ENCODE data around the gene KRT74.

Gene KRT74

DNA sequence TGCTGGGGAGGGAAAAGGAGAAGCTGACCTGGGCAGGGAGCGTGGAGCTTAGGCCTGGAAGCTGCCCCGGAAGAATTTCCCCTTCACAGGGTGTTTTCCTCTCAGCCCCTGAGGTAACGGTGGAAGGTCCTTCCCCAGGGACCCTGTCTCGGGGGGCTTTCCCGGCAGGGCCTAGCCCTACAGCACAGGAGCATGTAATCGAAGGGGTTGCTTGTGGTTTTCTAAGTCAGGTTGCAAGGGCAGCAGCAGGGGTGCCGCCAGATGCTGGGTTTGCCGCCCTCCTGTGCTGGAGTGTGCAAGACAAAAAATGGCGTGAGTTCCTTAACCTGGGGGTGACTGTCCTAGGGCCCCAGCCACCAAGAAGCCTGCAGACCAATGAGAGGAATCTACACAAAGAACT lies 1.6 kb upstream of the KRT74 start:
- DNase-seq (ENCODE audit: low read depth in 3 of 3), result no peak

GRCh38 chr12:52573306-52573705 lies 337 bp downstream of the KRT74 start:
- DNase-seq (ENCODE audit: low read depth in 3 of 3), result no peak

DNA sequence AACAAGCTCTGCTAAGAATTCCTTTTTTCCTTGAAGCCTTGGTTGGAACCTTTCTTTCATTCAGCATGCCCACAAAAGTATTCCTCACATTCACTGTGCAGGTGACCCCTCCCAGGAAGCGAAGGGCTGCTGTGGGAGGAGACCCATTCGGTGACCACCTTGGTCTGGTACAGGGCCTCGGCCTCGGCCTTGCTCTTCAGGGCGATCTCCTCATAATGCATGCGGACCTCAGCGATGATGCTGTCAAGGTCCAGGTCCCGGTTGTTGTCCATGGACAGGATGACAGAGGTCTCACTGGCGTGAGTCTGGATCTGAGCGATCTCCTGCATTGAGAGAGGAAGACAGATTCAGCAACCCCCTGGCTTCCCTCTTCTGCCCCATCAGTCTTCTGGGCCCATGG lies 3.1 kb downstream of the KRT74 start:
- DNase-seq (ENCODE audit: low read depth in 3 of 3), result no peak

DNA sequence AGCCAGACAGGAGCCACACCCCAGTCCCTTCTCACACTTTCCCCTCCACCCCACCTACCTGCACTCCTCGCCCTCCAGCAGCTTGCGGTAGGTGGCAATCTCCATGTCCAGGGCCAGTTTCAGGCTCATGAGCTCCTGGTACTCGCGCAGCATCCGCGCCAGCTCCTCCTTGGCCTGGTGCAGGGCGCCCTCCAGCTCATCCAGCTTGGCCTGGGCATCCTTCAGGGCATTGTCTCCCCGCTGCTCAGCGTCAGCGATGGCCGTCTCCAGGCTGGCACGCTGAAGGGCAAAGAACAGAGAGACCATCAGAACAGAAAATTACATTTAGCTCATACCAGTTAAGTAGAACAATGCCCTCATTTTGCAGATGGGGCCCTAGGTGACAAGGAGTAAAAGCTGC lies 5.5 kb downstream of the KRT74 start:
- DNase-seq (ENCODE audit: low read depth in 3 of 3), result no peak

DNA sequence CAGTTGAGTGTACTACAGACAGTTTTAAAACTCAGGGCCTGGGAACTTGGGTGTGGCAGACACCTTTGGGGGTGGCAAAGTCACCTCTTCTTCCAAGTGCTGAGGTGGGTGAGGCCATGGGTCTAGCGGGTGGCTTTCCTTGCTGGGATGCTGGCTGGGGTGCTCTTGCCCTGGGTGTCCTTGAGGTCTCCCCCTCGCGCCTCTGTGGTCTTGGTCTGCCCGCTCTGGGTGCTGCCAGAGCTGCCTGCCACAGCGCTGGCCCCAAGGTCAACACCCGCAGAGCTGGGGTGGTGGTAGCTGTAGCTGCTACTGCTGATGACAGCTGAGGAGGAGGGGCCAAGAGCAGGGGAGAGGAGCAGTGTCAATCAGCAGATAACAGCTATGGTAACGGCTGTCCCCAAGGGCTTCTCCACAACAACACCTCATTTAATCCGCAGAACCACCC lies 6.8 kb downstream of the KRT74 start:
- no peak for DNase-seq (ENCODE audit: low read depth in 3 of 3)

- DNase-seq (ENCODE audit: low read depth in 3 of 3), result no peak
These were observed 9.1 kb downstream of the KRT74 start for GRCh38 chr12:52564582-52564981.

GRCh38 chr12:52561880-52562449 lies 11.7 kb downstream of the KRT74 start:
- DNase-seq (ENCODE audit: low read depth in 3 of 3), result no peak

GRCh38 chr12:52559979-52560378 lies 13.7 kb downstream of the KRT74 start:
- DNase-seq (ENCODE audit: low read depth in 3 of 3), result no peak

DNA sequence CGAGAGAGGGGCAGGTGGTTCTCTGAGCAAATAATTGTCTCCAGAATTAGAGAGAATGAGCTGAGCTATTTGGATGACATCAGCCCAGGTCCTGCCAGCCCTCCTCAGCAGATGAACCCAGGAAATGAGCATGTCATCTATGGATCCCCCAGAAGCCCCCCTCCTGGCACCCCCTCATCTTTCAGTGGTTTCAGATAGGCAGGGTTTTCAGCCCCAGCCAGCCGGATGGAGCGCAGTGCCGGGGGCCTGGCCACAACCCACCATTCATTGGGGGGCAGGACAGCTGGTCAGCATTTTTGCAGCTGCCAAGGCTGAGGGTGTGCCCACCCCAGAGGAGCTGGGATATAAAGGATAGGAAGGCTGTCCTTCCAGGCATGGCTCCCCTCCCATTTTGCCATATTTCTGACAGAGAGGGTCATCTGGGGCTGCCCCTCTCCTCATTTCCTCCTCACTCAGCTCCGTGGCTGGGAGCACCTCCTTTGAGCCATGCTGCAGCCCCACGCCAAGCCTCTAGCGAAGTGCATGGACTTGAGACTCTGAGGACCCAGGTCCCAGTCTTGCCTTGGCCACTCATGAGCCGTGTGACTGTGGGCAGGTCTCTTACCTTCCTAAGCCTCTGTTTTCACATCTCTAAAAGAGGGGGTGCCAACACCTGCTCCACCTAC lies 14.7 kb downstream of the KRT74 start:
- DNase-seq (ENCODE audit: low read depth in 3 of 3), result no peak

DNA sequence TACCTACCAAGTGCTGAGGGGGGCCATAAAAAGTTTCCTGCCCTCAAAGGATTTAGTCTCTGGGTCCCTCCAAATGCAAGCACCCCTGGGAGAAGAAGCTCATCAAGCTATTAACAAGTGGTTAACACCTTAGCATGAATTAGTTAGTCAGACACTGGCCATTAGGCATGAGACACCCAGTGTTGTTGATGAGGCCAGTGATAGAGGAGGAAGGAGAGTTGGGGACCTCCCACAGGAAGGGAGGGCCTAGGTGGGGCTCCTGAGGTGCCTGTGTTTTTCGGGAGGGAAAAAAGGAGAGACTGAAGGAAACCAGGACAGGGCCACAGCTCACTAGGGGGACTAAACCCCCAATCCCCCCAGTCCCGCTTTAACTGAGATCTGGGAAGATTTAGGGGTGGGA lies 16.2 kb downstream of the KRT74 start:
- DNase-seq (ENCODE audit: low read depth in 3 of 3), result no peak

DNA sequence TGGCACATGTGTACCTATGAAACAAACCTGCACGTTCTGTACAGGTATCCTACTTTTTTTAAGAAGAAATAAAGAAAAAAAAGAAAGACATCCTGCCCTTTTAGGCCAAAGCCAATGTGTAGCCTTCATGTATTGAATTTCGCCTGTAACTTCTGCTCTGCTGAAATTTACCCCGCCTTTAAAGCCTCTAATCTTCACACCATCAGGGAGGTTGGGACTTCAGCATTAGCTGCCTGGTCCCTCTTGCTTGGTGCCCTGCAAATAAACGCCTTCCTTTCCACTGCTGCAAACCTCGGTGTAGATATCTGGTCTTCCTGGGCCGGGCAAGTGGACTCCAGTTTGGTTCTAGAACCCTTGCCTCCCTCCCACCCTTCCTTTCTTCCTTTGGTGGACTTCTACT lies 18.1 kb downstream of the KRT74 start:
- DNase-seq (ENCODE audit: low read depth in 3 of 3), result no peak

GRCh38 chr12:52552681-52553195 lies 20.9 kb downstream of the KRT74 start, which contains the start of gene KRT71:
TSS of gene KRT71 (minus strand) at chr12:52553145. CDS start at chr12:52553077, 68 bp downstream.
- no peak for DNase-seq (ENCODE audit: low read depth in 3 of 3)

DNA sequence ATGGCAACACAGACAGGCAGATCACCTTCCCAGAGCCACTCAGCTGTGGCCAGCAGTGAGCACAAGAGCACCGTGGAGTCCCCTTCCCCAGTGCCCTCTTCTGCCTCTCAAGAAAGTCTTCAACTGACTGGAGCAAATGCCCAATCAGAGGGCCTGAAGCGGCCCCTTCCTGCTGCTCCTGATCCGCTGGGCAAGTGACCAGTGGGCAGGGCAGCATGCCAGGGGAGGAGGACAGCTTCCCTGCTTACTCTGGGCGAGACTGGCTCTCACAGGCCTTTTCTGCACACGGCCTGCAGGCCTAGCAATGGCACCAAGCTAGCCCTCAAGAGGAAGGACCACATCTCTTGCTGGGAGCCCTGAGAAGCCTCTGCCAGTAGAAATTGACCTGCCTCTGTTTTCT lies 21.6 kb downstream of the KRT74 start:
- DNase-seq (ENCODE audit: low read depth in 3 of 3), result no peak

GRCh38 chr12:52551216-52551865 lies 22.3 kb downstream of the KRT74 start:
- DNase-seq (ENCODE audit: low read depth in 3 of 3), result no peak

DNA sequence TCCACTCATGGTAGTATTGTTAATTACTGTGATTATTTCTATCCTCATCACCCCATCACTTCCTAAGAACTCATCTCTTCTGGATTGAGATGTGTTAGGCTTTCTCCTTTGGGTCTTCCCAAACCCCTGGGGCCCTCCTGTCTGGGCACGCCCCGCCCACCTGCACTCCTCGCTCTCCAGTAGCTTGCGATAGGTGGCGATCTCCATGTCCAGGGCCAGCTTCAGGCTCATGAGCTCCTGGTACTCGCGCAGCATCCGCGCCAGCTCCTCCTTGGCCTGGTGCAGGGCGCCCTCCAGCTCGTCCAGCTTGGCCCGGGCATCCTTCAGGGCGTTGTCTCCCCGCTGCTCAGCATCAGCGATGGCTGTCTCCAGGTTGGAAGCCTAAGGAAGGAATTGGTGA lies 27.5 kb downstream of the KRT74 start:
- no peak for DNase-seq (ENCODE audit: low read depth in 3 of 3)

GRCh38 chr12:52543985-52544883 lies 29.4 kb downstream of the KRT74 start:
- DNase-seq (ENCODE audit: low read depth in 3 of 3), result no peak

DNA sequence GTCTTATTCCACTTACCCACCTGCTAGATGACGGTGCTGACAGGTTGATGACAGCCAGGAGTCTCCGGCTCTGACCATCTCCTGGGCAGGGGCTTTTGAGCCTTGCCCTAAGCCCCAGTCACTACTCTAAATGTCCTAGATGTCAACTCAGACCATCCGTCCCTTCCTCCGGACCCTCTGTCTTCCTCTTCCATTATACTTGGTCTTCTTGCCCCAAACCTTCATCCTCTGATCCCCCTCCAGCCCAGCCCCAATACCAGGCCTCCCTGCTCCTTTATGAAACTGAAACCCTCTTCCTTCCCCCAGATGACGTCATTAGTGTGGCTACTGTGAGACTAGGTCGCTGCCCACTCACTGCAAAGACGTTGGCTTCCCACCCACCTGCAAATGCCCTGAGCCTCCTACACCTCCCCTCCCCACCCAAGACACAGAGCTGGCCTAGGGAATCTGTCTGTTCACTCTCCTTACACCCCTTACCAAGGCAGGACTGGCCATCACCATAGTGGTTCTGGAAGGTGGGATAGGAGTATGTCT lies 30.8 kb downstream of the KRT74 start:
- no peak for DNase-seq (ENCODE audit: low read depth in 3 of 3)

- DNase-seq (ENCODE audit: low read depth in 3 of 3), result no peak
These were observed 31.5 kb downstream of the KRT74 start for GRCh38 chr12:52542157-52542556.

- no peak for DNase-seq (ENCODE audit: low read depth in 3 of 3)
These were observed 31.9 kb downstream of the KRT74 start for GRCh38 chr12:52541709-52542108.

- DNase-seq (ENCODE audit: low read depth in 3 of 3), result no peak
These were observed 33.1 kb downstream of the KRT74 start for GRCh38 chr12:52540531-52540930.

GRCh38 chr12:52539821-52540173 lies 33.8 kb downstream of the KRT74 start:
- DNase-seq (ENCODE audit: low read depth in 3 of 3), result no peak
